Activated CD4-positive, CD25-positive, alpha-beta regulatory T cell treated with anti-CD3 and anti-CD28 coated beads, Interleukin-2, amount 50 U/mL, for 72 hours (primary cell): ENCODE measurements around the gene CELSR2.

Source experiments
- DNase-seq: peaks from one replicate; pipeline ENCODE4 v3.0.0; 2021

Gene CELSR2

DNA sequence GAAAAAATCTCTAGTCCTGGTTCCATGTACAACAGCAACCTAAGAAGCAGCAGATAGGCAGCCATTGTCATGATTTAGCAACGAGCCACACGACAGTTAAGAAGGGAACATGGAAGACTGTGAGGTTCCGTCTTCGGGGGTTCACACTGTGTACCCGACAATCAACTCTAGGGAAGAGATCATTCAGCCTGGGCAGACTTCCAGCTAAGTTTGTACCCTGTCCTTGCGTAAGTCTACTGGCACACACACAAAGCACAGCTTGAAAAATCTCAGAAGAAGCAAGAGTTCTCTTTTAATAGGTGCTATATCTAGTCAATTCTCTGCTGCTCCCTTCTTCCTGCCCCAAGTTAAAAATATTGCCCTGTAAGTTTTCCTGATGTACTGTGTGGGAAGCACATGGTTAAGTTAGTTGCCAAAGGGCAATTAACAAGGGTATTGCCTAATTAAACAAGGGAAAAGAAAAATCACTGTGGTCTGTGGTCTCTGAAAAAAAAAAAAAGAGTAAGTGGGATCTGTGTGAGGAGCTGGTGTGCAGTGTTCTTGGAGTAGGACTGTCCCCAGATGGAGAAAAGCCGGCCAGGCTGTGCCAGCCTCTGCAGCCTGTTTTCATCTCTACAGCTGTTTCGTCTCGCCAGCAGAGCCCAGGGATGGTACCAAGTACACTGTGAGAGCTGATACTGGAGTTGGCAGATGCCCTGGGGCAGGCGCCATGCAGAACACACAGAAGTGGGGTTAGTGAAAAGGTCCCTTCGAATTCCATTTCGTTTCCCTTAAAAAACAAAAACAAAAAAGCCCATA, 63.8 kb downstream of the CELSR2 start:
- DNase-seq: no peak

DNA sequence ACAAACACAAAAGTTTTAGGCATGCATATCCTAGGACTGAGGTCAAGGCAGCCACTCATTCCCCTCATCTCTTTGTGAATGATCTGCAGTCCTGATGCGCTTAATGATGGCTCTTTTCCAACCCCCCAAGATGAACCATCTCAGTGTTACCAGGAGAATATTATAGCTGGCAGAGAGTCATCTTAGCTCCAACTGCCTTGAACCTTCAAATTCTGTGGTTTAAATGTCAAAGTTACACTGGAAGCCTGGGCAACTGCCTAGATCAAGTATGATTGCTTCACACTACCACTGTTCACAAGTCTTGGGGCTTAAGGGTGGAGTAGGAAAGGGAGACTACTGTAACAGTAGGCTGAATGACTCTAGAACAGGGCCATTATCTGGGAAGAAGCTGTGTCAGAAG, 65.5 kb downstream of the CELSR2 start:
- DNase-seq: no peak

DNA sequence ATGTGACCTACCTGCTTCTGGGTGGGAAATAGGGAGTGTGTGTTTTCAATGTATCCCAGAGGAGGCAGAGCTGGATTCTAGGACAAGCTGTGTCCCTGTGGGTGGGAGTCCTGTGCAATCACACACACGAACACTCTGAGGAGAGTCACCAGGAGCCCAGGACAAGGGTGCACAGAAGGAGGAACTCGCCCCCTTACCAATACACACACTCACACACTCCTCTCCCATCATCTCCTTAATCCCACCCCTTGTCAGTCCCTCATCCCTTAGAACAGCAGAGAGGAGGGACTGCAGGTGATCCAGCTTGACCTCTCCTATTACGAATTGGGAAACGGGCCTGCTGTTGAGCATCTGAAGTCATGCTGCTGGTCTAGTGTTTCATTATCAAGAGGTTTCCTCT, 65.9 kb downstream of the CELSR2 start:
- no peak for DNase-seq

- no peak for DNase-seq
These were observed 67.2 kb downstream of the CELSR2 start for GRCh38 chr1:109316506-109316905.

DNA sequence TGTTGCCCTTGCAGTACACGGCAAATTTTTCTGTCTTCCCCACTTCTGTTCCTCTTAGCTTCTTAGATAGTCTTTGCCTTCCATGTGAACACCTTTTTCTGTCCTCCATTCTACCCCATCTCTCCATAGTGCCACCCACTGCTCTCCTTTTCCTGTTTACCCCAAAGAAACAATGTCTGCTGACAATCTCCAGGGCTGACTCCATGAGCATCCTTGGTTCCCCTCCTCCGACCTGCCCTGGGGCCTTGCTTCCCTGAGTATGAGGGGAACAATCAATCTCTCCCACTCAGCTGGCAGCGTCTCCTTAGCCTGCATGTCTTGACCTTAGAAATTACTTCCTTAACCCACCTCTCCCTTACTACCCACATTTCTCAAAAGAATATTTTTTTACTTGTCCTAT, 69.8 kb downstream of the CELSR2 start:
- DNase-seq: no peak

GRCh38 chr1:109322974-109323373, 73.6 kb downstream of the CELSR2 start:
- no peak for DNase-seq
